HuH-7.5 (cell line): ENCODE data around the gene PCNT.
"Not testable (repeated sequence)": the region's sequence is repeated elsewhere in the genome, so short reads cannot be mapped to it uniquely, and the experiment has no call there.

Experiments
- DNase-seq: peaks from one replicate; pipeline ENCODE4 v3.0.0; 2011; ENCODE audit warnings: low spot score

The PCNT gene

DNA sequence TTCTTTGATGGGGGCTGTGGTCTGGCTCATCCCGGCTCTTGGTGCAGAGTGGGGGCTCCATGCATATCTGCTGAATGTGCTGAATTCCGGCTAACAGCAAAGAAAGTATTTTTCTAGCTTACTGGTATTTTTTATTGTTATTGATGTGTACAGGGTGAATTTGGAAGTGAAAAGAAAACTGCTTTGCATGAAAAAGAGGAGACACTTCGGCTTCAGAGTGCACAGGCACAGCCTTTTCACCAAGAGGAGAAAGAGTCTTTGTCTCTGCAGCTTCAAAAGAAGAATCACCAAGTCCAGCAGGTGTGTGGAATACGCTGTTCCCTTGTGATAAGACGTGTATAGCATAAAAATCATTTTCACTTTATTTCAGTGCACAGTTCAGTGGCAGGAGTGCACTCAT is 57.6 kb downstream of the PCNT start:
- no peak for DNase-seq

DNA sequence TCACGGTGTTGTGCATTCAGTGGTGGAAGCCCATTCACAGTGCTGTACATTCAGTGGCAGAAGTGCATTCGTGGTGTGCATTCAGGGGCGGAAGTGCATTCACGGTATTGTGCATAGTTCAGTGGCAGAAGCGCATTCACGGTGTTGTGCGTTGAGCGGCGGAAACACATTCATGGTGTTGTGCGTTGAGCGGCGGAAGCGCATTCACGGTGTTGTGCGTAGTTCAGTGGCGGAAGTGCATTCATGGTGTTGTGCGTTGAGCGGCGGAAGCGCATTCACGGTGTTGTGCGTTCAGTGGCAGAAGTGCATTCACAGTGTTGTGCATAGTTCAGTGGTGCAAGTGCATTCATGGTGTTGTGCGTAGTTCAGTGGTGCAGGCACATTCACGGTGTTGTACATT is 60.6 kb downstream of the PCNT start:
- no peak for DNase-seq

DNA sequence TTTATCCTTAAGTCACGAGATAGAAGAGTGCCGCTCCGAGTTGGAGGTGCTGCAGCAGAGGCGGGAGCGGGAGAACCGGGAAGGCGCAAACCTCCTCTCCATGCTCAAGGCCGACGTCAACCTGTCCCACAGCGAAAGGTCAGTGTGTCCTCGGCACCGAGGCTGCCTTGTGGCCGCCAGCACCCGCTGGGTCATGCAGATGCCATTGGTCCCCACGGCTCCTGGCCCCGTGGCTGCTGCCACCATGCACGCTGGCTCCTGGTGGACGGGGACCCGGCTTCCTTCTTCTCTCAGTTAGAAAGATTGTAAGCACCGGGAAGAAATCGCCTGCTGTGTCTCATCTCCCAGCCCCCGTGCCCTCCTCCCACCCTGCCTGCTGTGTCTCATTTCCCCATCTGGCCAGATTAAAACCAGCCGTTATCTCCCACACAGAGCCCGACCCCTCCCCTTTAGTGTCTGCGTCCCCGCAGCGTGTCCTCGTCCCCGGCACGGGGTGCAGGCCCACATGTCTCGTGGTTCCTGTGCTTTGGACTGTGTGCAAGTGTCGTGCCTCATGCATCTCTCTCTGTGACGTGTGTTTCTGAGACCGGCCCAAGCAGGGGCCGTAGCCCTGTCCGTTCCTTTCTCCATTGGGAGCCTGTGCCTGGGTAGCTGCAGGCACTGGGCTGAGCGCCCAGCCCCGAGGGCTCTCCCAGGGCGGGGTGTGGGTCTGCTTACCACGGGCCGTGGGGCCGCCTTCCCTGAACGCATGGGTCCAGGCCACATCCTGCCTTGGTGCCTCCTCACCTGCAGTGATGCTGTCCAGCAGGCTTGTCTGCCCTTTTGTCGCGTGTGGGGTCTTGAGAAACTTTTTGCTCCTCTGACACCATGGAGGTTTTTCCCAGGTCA is 62.1 kb downstream of the PCNT start:
- no peak for DNase-seq

GRCh38 chr21:46386734-46387088 is 62.8 kb downstream of the PCNT start:
- no peak for DNase-seq

GRCh38 chr21:46388206-46388880 is 64.4 kb downstream of the PCNT start:
- DNase-seq, result no peak

DNA sequence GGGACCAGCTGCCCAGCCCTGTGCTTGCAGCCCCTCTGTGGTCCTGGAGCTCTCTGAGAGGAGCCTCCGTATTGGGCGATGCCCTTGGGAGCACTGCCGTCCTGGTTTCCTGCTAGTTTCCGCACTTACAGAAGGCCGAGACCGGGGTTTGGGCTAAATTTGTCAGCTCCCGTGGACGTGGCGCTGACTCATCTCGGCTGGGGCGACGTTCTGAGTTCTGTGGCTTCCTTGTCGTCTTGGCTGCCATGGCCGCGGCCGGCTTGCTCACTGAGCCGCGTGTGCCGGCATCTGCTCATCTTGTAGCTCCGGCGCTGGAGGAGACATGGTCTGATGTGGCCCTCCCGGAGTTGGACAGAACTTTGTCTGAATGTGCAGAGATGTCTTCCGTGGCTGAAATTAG is 64.9 kb downstream of the PCNT start:
- DNase-seq, result no peak

DNA sequence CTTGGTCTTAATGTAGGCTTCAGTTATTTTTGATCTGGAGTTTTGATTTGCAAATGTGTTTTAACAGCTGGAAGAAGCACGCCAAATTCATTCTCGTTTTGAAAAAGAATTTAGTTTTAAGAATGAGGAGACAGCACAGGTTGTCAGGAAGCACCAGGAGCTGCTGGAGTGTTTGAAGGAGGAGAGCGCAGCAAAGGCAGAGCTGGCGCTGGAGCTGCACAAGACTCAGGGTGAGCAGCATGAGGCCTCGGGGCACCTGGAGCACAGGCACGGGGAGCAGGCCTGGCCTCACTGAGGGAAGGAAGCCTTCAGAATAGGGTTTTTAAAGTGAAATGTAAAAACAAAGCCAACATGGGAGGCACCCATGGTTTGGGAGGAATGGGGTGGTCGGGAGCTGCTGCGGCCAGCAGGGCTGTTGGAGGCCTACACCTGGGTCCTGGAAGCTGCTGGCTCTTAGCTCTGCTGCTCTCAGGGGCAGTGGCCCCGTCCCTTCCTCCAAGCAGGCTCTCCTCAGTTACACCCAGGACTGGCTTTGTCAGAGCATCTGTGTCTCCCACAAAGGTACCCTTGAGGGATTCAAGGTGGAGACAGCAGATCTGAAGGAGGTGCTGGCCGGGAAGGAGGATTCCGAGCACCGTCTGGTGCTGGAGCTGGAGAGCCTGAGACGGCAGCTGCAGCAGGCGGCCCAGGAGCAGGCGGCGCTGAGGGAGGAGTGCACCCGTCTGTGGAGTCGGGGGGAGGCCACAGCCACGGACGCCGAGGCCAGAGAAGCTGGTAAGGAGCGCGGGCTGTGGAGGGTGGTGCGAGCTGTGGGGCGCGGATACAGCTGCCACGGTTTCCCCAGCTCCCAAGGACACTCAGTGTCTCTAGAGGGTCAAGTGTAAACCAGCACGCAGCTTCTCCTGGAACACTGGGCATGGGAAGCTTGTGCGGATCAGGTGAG is 66.9 kb downstream of the PCNT start:
- no peak for DNase-seq

GRCh38 chr21:46391773-46392172 is 67.8 kb downstream of the PCNT start:
- DNase-seq, result no peak

DNA sequence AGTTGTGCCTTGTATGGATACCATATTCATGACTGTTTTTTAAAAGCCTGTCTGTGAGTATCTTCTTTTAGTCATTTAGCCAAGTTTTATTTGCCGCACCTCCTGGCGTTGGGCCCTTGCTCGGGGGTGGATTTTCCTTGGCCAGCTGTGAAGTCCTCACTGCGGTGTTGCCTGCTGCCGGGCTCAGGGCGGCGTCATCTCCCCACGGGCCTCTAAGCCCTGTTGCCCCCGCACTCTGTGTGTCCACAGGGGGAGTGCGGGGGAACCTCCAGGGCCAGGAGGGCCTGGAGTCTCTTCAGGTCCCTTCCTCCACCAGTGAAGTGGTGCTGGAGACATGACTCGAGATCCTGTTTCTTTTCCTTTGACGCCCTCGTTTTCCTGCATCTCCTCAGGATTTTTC is 69.0 kb downstream of the PCNT start:
- no peak for DNase-seq

GRCh38 chr21:46393451-46393940 is 69.5 kb downstream of the PCNT start:
- DNase-seq, result peak; percentile 45

- DNase-seq, result peak; percentile 43
These were observed 70.1 kb downstream of the PCNT start for GRCh38 chr21:46393941-46394594.

DNA sequence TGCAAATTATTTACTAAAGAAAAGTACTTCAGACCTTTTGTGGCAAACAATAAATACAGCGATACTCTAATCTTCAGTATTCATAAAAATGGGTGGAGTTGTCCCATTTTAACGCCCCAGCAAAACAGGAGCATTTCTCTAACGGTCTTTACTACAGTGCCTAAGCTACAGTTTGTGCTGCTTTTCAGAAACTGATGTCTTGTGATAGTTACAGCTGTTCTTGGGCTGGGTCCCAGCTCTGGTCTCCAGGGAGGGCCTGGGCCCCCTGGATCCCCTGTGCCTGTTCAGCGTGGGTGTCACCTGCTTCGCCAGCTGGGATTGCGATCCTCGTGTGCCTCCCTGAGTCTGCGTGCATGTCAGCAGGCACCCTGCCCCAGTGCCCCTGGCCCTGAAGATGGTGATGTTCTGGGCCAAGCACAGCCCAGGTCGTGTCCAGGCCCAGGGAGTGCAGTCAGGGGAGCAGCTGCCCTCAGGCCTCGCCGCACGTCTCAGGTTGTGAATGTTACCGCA is 70.7 kb downstream of the PCNT start:
- DNase-seq, result no peak

- no peak for DNase-seq
These were observed 73.4 kb downstream of the PCNT start for GRCh38 chr21:46397211-46397905.

- no peak for DNase-seq
These were observed 74.0 kb downstream of the PCNT start for GRCh38 chr21:46397993-46398392.

DNA sequence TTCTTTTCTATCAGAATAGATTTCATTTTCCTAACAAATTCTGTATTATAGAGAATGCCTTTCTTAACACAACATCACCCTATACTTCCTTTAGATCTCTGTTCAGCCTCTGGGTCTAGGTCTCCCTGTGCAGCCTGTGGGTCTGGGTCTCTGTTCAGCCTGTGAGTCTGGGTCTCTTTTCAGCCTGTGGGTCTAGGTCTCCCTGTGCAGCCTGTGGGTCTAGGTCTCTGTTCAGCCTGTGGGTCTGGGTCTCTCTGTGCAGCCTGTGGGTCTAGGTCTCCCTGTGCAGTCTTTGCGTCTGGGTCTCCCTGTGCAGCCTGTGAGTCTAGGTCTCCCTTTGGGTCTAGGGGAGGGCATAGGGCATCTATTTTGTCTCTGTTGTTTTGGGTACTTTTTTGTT is 75.2 kb downstream of the PCNT start:
- no peak for DNase-seq

- DNase-seq, result no peak
These were observed 75.7 kb downstream of the PCNT start for GRCh38 chr21:46399686-46400085.

- no peak for DNase-seq
These were observed 77.4 kb downstream of the PCNT start for GRCh38 chr21:46401186-46401910.

DNA sequence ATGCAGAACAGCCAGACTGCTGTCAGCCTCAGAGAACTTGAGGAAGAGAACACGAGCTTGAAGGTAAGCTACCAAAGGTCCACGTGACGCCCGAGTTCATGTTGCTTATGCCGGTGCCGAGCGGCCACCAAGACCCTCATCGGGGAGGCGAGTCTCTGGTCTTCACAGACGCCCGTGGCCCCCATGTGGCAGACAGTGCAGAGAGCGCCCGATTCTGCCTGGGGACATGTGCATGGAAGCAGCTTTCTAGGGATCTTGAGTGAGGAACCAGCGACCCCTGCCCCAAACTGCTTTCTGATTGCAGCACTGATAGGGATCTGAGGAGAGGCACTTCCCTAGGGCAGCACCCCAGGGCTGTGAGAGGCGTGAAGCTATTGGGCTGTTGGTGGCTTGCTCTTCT is 78.5 kb downstream of the PCNT start:
- no peak for DNase-seq

- not testable (repeated sequence) for DNase-seq
These were observed 79.4 kb downstream of the PCNT start for GRCh38 chr21:46403234-46403811.

DNA sequence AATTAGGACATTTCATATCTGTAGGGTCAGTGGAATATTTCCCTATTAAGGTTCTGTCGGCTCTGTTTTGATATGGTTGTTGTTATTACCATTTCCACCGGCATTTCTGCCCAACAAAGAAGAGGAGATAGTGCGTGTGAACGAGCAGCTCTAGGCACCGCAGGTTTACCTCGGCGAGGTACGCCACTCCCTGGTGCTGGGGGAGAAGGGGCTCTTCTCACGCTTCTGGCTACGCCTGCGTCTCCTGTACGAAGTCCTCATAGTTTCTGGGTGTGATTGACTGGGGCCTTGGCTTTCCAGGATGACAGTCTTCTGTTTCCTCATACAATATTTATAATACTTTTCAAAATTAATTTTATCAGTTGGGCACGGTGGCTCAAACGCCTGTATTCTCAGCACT is 80.3 kb downstream of the PCNT start:
- DNase-seq, result no peak
